HG02623 (cell line): ENCODE results near the gene VCP.

ENCODE experiments used
- ATAC-seq: cut with Tn5 transposase; IDR thresholded peaks from one replicate; pipeline ENCODE4 v1.9.1; 2021; ENCODE audit warnings: moderate library complexity; ENCODE audit not compliant: unreplicated experiment

VCP gene

GRCh38 chr9:35067056-35067455, 5.4 kb downstream of the VCP start:
- no peak for ATAC-seq

- ATAC-seq, result no peak
Measured at GRCh38 chr9:35060548-35061207, 11.7 kb downstream of the VCP start.

DNA sequence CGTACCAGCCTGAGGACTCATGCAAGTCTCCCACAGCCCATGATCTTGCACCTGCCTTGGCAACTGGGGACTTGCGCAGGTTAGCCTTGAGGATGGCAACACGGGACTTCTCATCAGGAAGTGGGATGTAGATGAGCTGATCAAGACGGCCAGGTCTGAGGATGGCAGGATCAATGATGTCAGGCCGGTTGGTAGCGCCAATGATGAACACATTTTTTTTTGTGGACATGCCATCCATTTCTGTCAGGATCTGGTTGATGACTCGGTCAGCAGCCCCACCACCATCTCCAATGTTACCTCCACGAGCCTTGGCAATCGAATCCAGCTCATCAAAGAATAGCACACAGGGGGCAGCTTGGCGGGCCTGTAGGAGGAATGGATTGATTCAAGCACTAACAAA, 13.0 kb downstream of the VCP start:
- ATAC-seq, result no peak

DNA sequence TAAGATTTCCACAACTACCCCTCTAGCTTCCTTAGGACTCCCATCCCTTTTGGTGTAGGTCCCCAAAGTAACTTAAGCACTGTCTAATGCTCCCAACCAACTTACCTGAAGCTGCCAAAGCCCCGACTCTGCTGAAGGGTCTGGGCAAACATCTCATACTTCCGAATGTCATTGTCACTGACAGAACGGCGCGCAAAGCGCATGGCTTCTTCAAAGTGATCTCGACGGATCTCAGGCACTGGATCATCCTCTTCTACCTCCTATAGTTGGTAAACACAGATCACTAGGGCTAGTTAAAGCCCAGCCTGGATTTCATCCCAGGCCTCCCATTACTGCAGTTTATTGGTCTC, 15.2 kb downstream of the VCP start:
- no peak for ATAC-seq

- ATAC-seq, result no peak
Measured at GRCh38 chr9:35056571-35057270, 15.7 kb downstream of the VCP start.

DNA sequence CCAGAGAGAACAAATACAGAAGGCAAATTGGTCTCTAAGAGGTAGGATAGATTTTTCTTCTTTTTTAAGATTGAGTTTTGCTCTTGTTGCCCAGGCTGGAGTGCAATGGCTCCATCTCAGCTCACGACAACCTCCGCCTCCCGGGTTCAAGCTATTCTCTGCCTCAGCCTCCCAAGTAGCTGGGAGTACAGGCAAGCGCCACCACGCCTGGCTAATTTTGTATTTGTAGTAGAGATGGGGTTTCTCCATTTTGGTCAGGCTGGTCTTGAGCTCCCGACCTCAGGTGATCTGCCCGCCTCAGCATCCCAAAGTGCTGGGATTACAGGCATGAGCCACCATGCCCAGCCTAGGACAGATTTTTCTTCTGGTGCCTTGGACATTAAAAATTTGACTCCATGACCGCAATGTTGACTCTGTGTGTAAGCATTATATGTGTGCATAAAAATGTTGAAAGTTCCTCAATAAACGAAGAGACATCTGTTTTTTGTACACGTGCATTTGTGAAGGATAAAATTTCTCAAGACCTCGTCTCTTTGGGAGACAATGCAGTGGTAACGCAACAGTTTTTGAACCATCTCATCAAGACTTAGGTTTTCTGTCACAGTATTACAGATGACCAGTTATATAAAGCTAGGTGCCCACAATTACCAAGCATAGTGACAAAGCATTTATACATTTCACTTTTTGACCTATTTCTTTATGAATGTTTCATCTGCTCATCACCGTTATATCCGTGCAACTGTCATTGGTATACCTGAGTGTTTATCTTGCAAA, 17.4 kb downstream of the VCP start:
- ATAC-seq, result no peak

DNA sequence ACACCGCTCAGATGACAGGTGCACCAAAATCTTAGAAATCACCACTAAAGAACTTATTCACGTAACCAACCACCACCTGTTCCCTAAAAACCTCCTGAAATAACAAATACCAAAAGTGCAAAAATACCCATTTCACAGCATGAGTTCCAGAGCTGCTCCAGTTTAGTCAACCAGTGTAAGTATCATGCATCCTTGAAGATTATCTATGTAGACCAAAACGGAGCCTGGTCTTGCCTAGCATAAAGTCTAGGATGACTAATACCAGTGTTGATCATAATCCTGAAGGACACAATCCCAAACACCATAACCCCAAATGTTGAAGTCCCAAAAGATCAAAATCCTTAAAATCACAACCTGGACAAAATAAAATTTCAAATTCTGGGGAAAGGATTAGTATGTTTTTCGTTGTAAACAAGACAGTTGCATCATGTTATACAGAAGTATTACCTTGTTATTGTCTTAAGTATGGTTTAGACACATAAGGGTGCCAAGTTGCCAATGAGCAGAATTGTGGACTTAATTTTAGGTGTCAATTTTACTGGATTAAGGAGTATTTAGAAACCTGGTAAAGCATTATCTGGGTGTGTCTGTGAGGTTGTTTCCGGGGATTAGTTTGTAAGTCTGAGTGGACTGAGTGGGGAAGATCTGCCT, 18.1 kb downstream of the VCP start:
- no peak for ATAC-seq

DNA sequence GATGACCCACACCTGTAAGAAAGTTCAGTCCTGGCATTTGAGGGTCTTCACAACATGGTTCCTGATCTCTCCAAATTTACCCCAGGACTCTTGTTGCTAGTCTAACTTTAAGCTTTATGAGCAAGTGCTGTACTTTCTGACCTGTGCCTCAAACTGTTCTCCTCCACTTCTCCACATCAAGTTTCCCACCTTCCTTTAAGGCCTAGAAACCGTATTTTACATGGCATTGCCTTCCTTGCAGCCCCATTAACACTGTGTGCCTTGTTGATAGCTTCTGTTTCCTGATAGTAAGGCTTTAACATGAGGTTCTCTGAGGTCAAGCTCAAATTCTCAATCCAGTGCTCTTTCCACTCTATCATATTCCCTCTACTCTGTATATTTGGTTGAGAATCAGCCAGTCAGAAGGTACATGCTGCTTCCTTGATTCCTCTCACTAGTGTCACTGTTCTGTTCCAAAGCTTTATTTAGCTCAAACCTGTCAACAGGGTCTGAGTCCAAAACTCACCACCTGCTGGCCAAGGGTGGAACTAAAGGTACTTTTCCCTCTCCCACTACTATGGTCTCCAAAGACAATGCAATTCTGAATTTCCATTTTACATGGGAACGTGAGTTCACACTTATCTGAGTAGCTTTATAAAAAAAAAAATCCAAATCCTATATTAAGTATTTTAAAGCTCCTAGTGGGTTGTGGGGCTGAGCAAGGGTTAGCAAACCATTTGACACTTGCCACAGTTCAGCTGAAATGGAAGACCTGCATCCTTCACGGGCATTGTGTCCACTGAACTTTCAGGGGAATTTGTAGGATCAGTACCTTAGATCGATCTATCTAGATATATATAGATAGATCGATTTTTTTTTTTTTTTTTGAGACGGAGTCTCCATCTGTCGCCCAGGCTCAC, 21.1 kb downstream of the VCP start:
- no peak for ATAC-seq

DNA sequence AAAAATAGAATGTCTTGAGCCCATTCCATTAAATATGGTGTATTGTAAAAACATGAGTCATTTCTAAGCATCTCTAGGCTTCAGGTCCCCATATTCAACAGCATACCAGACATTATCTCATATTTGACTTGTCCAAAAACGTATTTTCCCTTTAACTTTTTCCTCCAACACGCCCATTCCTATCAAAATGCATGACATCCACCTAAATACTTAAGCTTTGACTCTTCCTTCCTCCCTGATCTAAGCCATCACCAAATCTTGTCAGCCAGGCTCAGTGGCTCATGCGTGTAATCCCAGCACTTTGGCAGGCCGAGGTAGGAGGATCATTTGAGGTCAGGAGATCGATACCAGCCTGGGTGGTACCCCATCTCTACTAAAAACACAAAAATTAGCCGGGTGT, 23.9 kb downstream of the VCP start:
- ATAC-seq, result no peak

DNA sequence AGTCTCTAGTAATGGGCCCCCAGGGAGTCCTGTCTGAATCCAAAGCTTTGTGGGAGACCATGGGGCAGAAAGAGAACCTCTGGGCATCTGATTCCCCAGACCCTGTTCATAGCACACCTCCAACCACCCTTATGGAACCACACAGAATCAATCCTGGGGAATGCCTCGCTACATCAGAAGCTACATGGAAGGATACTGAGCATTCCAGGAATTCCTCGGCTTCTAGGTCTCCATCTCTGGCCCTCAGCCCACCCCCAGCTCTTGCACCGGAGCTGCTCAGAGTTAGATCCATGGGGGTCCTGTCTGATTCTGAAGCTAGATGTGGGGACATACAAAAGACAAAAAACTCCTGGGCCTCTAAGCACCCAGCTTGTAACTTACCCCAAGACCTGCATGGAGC, 28.4 kb downstream of the VCP start:
- ATAC-seq, result no peak

DNA sequence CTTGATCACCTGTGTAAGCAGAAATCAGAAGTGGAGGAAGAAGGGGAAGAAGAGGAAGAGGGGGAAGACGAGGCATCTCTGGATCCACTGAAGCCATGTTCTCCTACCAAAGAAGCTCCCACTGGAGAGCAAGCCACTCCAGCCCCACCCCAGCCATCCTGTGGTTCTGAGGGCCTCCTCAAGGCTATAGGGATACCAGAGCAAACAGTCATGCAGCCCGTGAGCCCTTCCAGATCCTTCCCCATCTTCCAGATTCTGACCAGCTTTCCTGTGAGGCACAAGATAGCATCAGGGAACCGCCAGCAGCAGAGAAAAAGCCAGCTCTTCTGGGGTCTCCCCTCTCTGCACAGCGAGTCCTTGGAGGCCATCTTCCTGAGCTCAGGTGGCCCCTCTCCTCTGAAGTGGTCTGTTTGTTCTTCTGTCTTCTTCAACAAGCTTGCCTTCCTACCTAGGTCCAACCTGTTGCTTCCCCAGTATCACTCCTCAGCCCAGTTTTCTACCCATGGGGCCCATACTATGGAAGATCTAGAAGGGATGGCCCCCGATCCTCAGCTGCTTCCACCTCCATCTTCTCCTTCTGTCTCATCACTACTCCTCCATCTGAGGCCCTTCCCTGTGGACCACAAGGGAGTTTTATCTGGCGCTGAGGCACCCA, 29.4 kb downstream of the VCP start:
- no peak for ATAC-seq

- ATAC-seq, result no peak
Measured at GRCh38 chr9:35042081-35042604, 30.3 kb downstream of the VCP start.

DNA sequence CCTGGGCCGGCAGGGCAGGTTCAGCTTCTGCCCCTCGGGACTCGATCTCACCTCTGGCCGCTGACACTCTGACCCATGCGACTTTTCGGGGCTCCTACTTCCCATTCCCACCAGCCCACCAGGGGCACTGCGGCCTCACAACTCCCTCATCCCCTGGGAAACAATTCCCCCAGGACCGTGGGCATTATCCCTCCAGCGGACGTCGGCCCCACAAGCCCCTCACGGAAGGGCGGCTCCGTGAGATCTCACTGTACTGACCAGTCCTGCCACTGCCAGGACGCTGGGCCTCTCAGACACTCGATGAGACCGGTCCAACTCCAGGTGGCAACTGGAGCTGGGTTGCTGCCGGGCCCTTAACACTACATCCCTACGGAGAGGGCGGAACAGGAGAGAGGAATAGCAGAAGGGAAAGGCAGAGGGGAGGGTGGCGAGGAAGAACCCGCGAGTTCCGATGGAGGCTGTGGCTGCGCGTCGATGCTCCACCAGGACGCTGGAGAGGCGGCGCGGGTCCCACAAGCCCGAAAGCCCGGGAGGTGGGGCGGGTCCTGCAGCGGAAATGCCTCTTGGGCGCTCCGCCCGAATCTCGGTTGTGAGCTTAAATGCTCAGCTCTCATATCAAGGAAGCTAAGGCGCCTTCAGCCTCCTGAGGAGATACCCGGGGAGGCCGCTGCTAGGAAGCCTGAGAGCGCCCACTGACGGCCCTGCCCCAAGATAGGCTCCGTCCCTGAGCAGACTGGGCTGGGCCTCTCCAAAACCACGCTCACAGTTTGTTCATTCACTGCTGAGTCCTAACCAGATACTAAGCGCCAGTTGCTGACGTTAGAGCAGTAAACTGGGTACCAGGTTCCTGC, 36.3 kb downstream of the VCP start:
- no peak for ATAC-seq

DNA sequence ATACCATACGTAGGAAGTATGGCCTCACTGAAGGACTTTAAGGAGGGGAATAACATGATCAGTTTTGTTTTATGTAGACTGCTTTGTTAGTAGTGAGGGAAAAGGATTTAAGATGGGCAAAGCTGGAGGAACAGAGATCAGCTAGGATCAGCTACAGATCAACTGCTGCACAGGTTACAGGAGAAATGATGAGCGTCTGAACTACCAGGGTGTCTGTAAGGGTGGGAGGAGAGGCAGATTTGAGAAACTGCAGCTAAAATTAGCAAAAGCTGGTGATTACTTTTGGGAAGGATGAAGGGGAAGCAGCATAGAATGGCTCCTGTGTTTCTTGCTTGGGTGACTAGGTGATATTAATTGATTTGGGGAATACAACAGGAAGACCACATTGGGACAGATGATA, 39.3 kb downstream of the VCP start:
- no peak for ATAC-seq

- no peak for ATAC-seq
Measured at GRCh38 chr9:35029852-35030251, 42.6 kb downstream of the VCP start.

GRCh38 chr9:35029241-35029640, 43.2 kb downstream of the VCP start:
- no peak for ATAC-seq

DNA sequence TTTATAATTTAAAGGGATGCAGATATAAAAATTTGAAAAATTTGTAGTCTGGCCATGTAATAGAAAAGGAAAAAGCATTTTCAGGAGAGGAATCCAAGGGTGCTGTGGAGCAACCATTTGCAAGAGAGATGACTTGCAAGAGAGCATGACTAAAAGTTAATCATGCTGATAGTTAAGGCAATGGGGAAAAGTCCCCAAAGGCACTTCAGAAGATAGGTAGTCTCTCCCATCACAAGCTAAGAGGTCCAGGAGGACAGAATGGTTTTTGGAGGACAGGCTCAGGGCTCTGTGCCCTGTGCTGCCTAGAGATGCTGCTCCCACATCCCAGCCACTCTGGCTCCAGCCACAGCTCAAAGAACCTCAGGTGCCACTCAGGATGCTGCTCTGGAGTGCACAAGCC, 44.1 kb downstream of the VCP start:
- ATAC-seq, result no peak

DNA sequence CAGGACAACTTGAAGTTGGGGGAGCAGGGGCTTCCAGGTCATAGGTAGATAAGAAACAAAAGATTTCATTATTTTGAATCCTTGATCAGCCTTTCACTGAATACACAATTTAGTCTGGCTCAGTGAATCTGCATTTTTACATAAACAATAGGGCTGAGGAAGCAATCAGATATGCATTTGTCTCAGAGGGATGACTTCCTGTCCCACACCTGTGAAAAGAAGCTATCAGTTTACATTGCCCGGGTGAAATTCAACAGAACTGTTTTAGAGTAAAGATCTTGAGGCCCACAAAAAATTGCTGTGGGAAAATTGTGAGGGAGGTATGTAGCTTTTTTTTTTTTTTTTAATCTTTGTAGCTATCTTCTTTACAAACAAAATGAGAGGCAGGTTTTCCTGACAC, 44.6 kb downstream of the VCP start:
- no peak for ATAC-seq

- ATAC-seq, result no peak
Measured at GRCh38 chr9:35027374-35027773, 45.1 kb downstream of the VCP start.
